ENCODE results near the gene PRPF4. TPM values are rescaled to one million over a fixed set of nuclear protein-coding genes. Genes with fewer than 3 reads are reported as not detected.

PRPF4 gene
- total and polyA plus RNA-seq, 9 of the 15 experiments (the other 6 are each of a cell fraction or from before 2014, with no cell fraction given): 25.8 to 66.0 (median 39.8) TPM

DNA sequence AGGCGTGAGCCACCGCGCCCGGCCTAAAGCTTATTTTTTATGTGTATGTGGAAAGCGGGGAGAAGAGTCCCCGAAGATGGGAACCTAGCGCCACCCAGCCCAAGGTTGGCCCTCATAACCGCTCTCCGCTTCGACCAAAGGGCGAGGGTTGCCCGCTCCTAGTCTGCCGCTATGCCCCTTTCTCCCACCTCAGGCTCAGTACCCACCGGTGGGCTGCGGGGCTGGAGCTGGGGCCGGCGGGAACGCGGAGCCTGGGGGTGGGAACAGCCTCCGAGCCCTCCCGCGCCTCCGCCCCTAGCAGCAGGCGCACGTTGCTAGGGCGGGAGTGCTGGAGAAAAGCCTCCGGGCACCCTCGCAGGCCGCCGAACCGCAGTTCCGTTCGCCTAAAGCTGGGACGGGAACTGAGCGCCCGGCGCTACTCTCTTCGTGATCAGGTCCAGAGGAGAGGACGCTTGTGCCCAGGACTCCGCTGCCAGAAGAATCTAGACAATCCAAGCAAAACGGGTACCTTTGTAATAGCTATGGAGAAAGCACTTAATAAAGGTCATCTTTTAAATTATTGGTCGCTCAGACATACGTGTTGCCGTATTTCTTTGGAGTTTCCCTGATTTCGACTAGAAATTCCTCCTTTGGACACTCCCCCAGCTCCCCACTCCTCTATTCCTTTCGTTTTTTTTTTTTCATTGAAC lies 64.7 kb downstream of the PRPF4 start, which contains the start of gene WDR31 (continued):
- TF ChIP-seq NR2C2 (CRISPR knock-in tag; IDR thresholded peaks at IDR 0.05) (peak; percentile 49; the same call in 1 of the 2 replicates), NR2C2 (tag; IDR thresholded peaks at IDR 0.05) (peak; percentile 62), RCOR1 (IDR thresholded peaks at IDR 0.05; ENCODE audit: borderline replicate concordance in 1 of 2, low read depth in 2 of 2, low read length in 2 of 2) (peak in 1 of 2 experiments; percentile 87; a peak in 3 of 4 replicates), ZNF395 (CRISPR knock-in tag; IDR thresholded peaks at IDR 0.05) (no peak), MIER1 (IDR thresholded peaks at IDR 0.05; ENCODE audit: low read depth) (peak; percentile 63; the same call in 1 of the 2 replicates), NFATC3 (IDR thresholded peaks at IDR 0.05) (no peak), ZBTB33 (CRISPR knock-in tag; IDR thresholded peaks at IDR 0.05) (0 out of 2 replicates have a peak, but pooled peaks have one; percentile 18), EGR1 (conservative IDR thresholded peaks at IDR 0.05) (peak; percentile 60), ELF2 (CRISPR knock-in tag; IDR thresholded peaks at IDR 0.05) (no peak; the same call in 1 of the 2 replicates), GATAD2A (IDR thresholded peaks at IDR 0.05) (peak; percentile 67; the same call in 1 of the 2 replicates), SMARCC2 (IDR thresholded peaks at IDR 0.05; ENCODE audit: low read depth) (peak; percentile 21; the same call in 1 of the 2 replicates), HMG20A (CRISPR knock-in tag; conservative IDR thresholded peaks at IDR 0.05) (no peak), HMGN3 (IDR thresholded peaks at IDR 0.05; ENCODE audit: borderline replicate concordance, extremely low read depth, insufficient read length, low read depth, low read length) (peak; percentile 90), MAZ (CRISPR knock-in tag; conservative IDR thresholded peaks at IDR 0.05 in 1 of 2, IDR thresholded peaks at IDR 0.05 in 1 of 2) (peak; percentile 86 to 91), ESRRA (IDR thresholded peaks at IDR 0.05; ENCODE audit: borderline replicate concordance, low read depth) (peak; percentile 70; the same call in 1 of the 2 replicates), NR4A1 (CRISPR knock-in tag; IDR thresholded peaks at IDR 0.05) (no peak), NR4A1 (tag; IDR thresholded peaks at IDR 0.05) (0 out of 2 replicates have a peak, but pooled peaks have one; percentile 43), LCOR (CRISPR knock-in tag; IDR thresholded peaks at IDR 0.05) (peak; percentile 58; the same call in 1 of the 2 replicates), JUND (IDR thresholded peaks at IDR 0.05; ENCODE audit: borderline replicate concordance, low read depth, low read length) (peak; percentile 76; the same call in 1 of the 2 replicates), JUND (tag; IDR thresholded peaks at IDR 0.05; ENCODE audit: borderline replicate concordance, low read depth, low read length) (no peak; the same call in 2 of the 3 replicates), ZBTB7A (IDR thresholded peaks at IDR 0.05; ENCODE audit: borderline replicate concordance, control insufficient read depth, low read depth, low read length) (peak; percentile 80; the same call in 1 of the 2 replicates)
- TF ChIP-seq, protein P1, sequence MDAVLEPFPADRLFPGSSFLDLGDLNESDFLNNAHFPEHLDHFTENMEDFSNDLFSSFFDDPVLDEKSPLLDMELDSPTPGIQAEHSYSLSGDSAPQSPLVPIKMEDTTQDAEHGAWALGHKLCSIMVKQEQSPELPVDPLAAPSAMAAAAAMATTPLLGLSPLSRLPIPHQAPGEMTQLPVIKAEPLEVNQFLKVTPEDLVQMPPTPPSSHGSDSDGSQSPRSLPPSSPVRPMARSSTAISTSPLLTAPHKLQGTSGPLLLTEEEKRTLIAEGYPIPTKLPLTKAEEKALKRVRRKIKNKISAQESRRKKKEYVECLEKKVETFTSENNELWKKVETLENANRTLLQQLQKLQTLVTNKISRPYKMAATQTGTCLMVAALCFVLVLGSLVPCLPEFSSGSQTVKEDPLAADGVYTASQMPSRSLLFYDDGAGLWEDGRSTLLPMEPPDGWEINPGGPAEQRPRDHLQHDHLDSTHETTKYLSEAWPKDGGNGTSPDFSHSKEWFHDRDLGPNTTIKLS (IDR thresholded peaks at IDR 0.05; ENCODE audit: borderline replicate concordance, low read depth): 0 out of 2 replicates have a peak, but pooled peaks have one; percentile 30

Data from K562 (cell line).